Esophagus muscularis mucosa (tissue), 4 donors: ENCODE results near the gene CLIC4. TPM values are rescaled to one million over a fixed set of nuclear protein-coding genes. Genes with fewer than 3 reads are reported as not detected.

Experiments used
- DNase-seq: peaks from one replicate; pipeline ENCODE4 v3.0.0-alpha.2; 2017; ENCODE audit errors: extremely low spot score
- H3K27ac ChIP-seq, 4 donors: fragments of 200-600 bp; sonication (generic); replicated peaks in 1 of 4; 1 replicate in 3 of 4; 2 replicates in 1 of 4; pipeline ENCODE4 v1.5.1; 2016 to 2019; ENCODE audit warnings: mild to moderate bottlenecking in 1 of 4
- H3K27me3 ChIP-seq, 4 donors: fragments of 200-600 bp; sonication (generic); one replicate each; pipeline versions ENCODE4 v1.5.1 to v1.6.0; 2016 to 2019
- H3K36me3 ChIP-seq, 4 donors: fragments of 200-600 bp; sonication (generic); one replicate each; pipeline ENCODE4 v1.5.1; 2016 to 2019
- H3K4me1 ChIP-seq, 4 donors: fragments of 200-600 bp; sonication (generic); one replicate each; pipeline ENCODE4 v1.5.1; 2016 to 2019
- H3K4me3 ChIP-seq, 4 donors: fragments of 200-600 bp; sonication (generic); 1 replicate in 2 of 4; 2 replicates in 2 of 4; pipeline ENCODE4 v1.5.1; 2016 to 2019; ENCODE audit warnings: mild to moderate bottlenecking in 4 of 4, moderate library complexity in 1 of 4
- H3K9me3 ChIP-seq, 4 donors: fragments of 200-600 bp; sonication (generic); 1 replicate in 3 of 4; 2 replicates in 1 of 4; pipeline ENCODE4 v1.5.1; 2016 to 2019
- EP300 ChIP-seq: sonication (generic); formaldehyde crosslinking; IDR thresholded peaks from one replicate; pipeline ENCODE4 v1.6.1; 2017; ENCODE audit warnings: antibody characterized with exemption
- POLR2A ChIP-seq: fragments of 450-650 bp; IDR thresholded peaks from one replicate; pipeline ENCODE4 v1.6.1; 2017; ENCODE audit warnings: antibody characterized with exemption, moderate library complexity, mild to moderate bottlenecking, low read depth
- POLR2AphosphoS5 ChIP-seq, 2 donors: sonication (generic); formaldehyde crosslinking; IDR thresholded peaks; one replicate each; pipeline ENCODE4 v1.6.1; 2017; ENCODE audit warnings: antibody characterized with exemption in 2 of 2
- WGBS: methylation state at CpG from one replicate; pipeline ENCODE4 v1.1.5; 2018; 5-methylcytosine and 5-hydroxymethylcytosine counted together
- intact Hi-C: fragments of 100-400 bp; cut with DNase I; formaldehyde crosslinking; loops from one replicate; pipeline ENCODE4 v1.15.1; 2023
- total RNA-seq, 4 donors: library from RNA; depleted of rRNA; stranded (reverse); fragments of >200 nt; gene quantifications; one replicate each; pipeline versions ENCODE4 v1.1.0 to v1.2.1, GENCODE V29; 2016
- TF ChIP-seq, protein P1 (sequence below), 3 experiments: fragments of 200-600 bp in 2 of 3; fragments of 450-650 bp in 1 of 3; sonication (generic) in 2 of 3; IDR thresholded peaks; one replicate each; pipeline ENCODE4 v1.5.1; 2017 to 2019; ENCODE audit warnings: antibody characterized with exemption in 3 of 3, mild to moderate bottlenecking in 2 of 3, moderate library complexity in 1 of 3

CLIC4 gene
- total RNA-seq, 4 donors from 2014 or later, result 375 to 606 (median 595) TPM

DNA sequence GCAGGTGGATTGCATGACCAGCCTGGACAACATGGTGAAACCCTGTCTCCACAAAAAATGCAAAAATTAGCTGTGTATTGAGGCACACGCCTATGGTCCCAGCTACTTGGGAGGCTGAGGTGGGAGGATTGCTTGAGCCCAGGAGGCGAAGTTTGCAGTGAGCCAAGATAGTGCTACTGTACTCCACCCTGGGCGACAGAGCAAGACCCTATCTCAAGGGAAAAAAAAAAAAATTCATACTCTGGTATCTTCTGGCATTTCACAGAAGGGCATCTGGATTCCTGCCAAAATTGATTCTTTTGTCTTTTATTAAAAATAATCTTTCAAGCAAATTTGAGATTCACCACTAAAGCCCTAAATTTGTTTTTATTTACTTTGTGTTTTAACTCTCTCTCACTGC lies 19.2 kb downstream of the CLIC4 start:
- H3K4me3 ChIP-seq, result no peak overlapping the region
- intact Hi-C loops, result no loop called here
- H3K27me3 ChIP-seq, result no peaks in the 10 kb centered on the region
- peaks cover 72 to 94% (median 87%) of the 10 kb centered on the region in 4 donors for H3K4me1 ChIP-seq
- no peak for TF ChIP-seq EP300
- no peak for TF ChIP-seq POLR2A
- TF ChIP-seq POLR2AphosphoS5 (IDR thresholded peaks at IDR 0.05), result no peak
- TF ChIP-seq, protein P1, sequence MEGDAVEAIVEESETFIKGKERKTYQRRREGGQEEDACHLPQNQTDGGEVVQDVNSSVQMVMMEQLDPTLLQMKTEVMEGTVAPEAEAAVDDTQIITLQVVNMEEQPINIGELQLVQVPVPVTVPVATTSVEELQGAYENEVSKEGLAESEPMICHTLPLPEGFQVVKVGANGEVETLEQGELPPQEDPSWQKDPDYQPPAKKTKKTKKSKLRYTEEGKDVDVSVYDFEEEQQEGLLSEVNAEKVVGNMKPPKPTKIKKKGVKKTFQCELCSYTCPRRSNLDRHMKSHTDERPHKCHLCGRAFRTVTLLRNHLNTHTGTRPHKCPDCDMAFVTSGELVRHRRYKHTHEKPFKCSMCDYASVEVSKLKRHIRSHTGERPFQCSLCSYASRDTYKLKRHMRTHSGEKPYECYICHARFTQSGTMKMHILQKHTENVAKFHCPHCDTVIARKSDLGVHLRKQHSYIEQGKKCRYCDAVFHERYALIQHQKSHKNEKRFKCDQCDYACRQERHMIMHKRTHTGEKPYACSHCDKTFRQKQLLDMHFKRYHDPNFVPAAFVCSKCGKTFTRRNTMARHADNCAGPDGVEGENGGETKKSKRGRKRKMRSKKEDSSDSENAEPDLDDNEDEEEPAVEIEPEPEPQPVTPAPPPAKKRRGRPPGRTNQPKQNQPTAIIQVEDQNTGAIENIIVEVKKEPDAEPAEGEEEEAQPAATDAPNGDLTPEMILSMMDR (IDR thresholded peaks at IDR 0.05), result no peak
- no peaks in the 10 kb centered on the region for H3K9me3 ChIP-seq
- 70% methylated on average over 3 of the region's 3 CpGs for WGBS
- peak; percentile 37 for DNase-seq
- peak overlapping the region; percentile 28 to 66 (median 50) for H3K27ac ChIP-seq
- H3K36me3 ChIP-seq, result no peaks in the 10 kb centered on the region

DNA sequence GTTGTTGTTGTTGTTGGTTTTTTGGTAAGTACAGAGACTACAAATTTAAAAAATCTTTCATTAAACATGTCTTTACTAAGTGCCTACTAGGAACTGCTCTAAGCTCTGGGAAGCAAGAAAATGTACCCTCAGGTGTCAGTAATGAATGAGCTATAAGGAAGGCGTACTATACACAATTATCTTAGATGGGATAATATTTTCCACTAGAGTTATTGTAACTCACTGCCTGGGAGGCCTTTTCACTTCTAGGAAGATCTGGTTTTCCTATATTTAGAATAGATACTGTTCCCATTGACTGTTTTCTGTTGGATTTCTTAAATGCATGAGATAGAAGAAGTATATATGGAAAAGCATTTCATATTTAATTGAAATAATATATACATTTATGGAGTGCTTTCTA lies 19.6 kb downstream of the CLIC4 start:
- no peaks in the 10 kb centered on the region for H3K9me3 ChIP-seq
- peak overlapping the region; percentile 28 to 66 (median 50) for H3K27ac ChIP-seq
- H3K27me3 ChIP-seq, result no peaks in the 10 kb centered on the region
- intact Hi-C loops, result no loop called here
- H3K36me3 ChIP-seq, result no peaks in the 10 kb centered on the region
- WGBS, result 57% methylated on average over 1 of the region's 1 CpG
- DNase-seq, result no peak
- no peak overlapping the region for H3K4me3 ChIP-seq
- TF ChIP-seq POLR2AphosphoS5 (IDR thresholded peaks at IDR 0.05), result no peak
- TF ChIP-seq POLR2A, result no peak
- TF ChIP-seq, protein P1 (IDR thresholded peaks at IDR 0.05), result no peak
- no peak for TF ChIP-seq EP300
- peaks cover 72 to 94% (median 87%) of the 10 kb centered on the region in 4 donors for H3K4me1 ChIP-seq

DNA sequence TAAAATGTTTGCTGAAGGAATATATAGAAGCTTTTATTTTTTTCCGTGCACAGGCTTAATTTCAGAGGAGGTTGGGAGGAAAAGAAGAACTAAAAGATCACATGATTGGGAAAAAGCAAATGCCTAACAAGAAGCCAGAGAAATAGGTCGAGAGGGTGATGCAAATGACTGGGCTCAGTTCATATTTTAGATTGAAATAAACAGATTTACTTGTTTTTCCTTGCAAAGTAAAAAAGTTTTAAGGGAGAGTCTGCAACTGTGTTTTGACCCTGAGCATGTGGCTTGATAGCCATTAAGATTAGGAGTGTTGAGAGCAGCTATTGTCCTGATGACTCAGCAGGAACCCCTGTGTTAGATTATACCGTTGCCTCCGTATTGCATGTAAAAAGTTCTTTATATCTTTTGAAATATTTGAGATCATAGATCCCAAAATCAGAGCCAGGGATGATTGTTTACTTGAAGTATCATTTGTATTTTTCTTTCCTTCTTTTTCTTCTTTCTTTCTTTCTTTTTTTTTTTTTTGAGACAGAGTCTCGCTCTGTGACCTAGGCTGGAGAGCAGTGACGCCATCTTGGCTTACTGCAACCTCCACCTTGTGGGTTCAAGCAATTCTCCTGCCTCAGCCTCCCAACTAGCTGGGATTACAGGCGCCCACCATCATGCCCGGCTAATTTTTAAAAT lies 20.2 kb downstream of the CLIC4 start:
- DNase-seq, result peak; percentile 21
- Histone ChIP-seq H3K27me3 (no peaks in the 10 kb centered on the region), H3K36me3 (no peaks in the 10 kb centered on the region), H3K27ac (peak overlapping the region; percentile 28 to 66 (median 50)), H3K4me1 (peaks cover 69 to 91% (median 85%) of the 10 kb centered on the region in 4 donors), H3K4me3 (no peak overlapping the region), H3K9me3 (no peaks in the 10 kb centered on the region)
- 55% methylated on average over 8 of the region's 8 CpGs for WGBS
- intact Hi-C loops, result no loop called here
- TF ChIP-seq POLR2AphosphoS5 (IDR thresholded peaks at IDR 0.05), result no peak
- TF ChIP-seq POLR2A, result no peak
- TF ChIP-seq EP300, result no peak
- TF ChIP-seq, protein P1 (IDR thresholded peaks at IDR 0.05), result no peak

DNA sequence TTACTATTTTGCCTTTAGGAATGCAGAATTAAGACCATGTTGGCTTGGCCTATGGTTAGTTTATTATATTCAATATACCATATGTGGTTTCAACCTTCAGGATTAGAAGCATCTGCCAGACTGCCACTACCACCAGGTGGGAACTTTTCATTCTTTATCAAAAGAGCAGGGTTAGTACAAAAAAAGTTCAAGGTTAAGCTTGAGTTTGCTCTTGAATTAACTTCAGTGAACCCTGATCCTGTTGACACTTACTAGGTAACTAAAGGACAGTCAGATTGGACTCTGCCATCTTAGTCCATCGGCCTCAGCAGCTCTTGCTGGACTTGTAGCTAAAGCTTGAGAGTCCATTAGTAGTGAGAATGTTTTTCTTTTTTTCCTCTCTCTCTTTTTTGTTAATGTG lies 22.1 kb downstream of the CLIC4 start:
- intact Hi-C loops, result no loop called here
- 100% methylated on average over 1 of the region's 1 CpG for WGBS
- no peak for TF ChIP-seq POLR2AphosphoS5 (IDR thresholded peaks at IDR 0.05)
- TF ChIP-seq, protein P1 (IDR thresholded peaks at IDR 0.05), result no peak
- TF ChIP-seq POLR2A, result no peak
- Histone ChIP-seq H3K27me3 (no peaks in the 10 kb centered on the region), H3K36me3 (no peaks in the 10 kb centered on the region), H3K27ac (peak overlapping the region in 3 of 4 donors; percentile 21 to 91 (median 43)), H3K9me3 (no peaks in the 10 kb centered on the region), H3K4me1 (peaks cover 67 to 91% (median 86%) of the 10 kb centered on the region in 4 donors), H3K4me3 (no peak overlapping the region)
- peak; percentile 24 for DNase-seq
